Measurements from ENCODE around the gene EMILIN1.
"Not testable (repeated sequence)": the region's sequence is repeated elsewhere in the genome, so short reads cannot be mapped to it uniquely, and the experiment has no call there.

The EMILIN1 gene

GRCh38 chr2:27095427-27095744 lies 17.0 kb downstream of the EMILIN1 start:
- DNase-seq (ENCODE audit: low read depth), result no peak

GRCh38 chr2:27095745-27096651 lies 17.6 kb downstream of the EMILIN1 start:
- no peak for DNase-seq (ENCODE audit: low read depth)

- no peak for DNase-seq (ENCODE audit: low read depth)
These were observed 18.4 kb downstream of the EMILIN1 start for GRCh38 chr2:27096748-27097297.

- DNase-seq (ENCODE audit: low read depth), result no peak
These were observed 18.9 kb downstream of the EMILIN1 start for GRCh38 chr2:27097341-27097740.

- no peak for DNase-seq (ENCODE audit: low read depth)
These were observed 21.0 kb downstream of the EMILIN1 start for GRCh38 chr2:27099334-27099955.

- no peak for DNase-seq (ENCODE audit: low read depth)
These were observed 21.6 kb downstream of the EMILIN1 start for GRCh38 chr2:27100036-27100435.

GRCh38 chr2:27102329-27102728 lies 23.9 kb downstream of the EMILIN1 start:
- no peak for DNase-seq (ENCODE audit: low read depth)

GRCh38 chr2:27105981-27106380 lies 27.6 kb downstream of the EMILIN1 start:
- DNase-seq (ENCODE audit: low read depth), result no peak

- no peak for DNase-seq (ENCODE audit: low read depth)
These were observed 29.8 kb downstream of the EMILIN1 start for GRCh38 chr2:27108221-27108620.

GRCh38 chr2:27109083-27109482 lies 30.7 kb downstream of the EMILIN1 start:
- DNase-seq (ENCODE audit: low read depth), result no peak

- not testable (repeated sequence) for DNase-seq (ENCODE audit: low read depth)
These were observed 32.4 kb downstream of the EMILIN1 start for GRCh38 chr2:27110603-27111352.

GRCh38 chr2:27111392-27112078 lies 33.1 kb downstream of the EMILIN1 start:
- not testable (repeated sequence) for DNase-seq (ENCODE audit: low read depth)

- DNase-seq (ENCODE audit: low read depth), result no peak
These were observed 37.1 kb downstream of the EMILIN1 start for GRCh38 chr2:27115519-27115918.

- no peak for DNase-seq (ENCODE audit: low read depth)
These were observed 39.6 kb downstream of the EMILIN1 start for GRCh38 chr2:27117995-27118524.

GRCh38 chr2:27118525-27119329 lies 40.3 kb downstream of the EMILIN1 start, which contains the start of gene CGREF1:
Gene CGREF1, minus strand, starts transcription at chr2:27119128. Its CDS starts 14,762 bp downstream, at chr2:27104366.
- DNase-seq (ENCODE audit: low read depth), result no peak

- DNase-seq (ENCODE audit: low read depth), result not testable (repeated sequence)
These were observed 40.9 kb downstream of the EMILIN1 start for GRCh38 chr2:27119330-27119670.

- no peak for DNase-seq (ENCODE audit: low read depth)
These were observed 43.5 kb downstream of the EMILIN1 start for GRCh38 chr2:27121906-27122305.

- no peak for DNase-seq (ENCODE audit: low read depth)
These were observed 44.4 kb downstream of the EMILIN1 start for GRCh38 chr2:27122791-27123190.

- peak; percentile 37 for DNase-seq (ENCODE audit: low read depth)
These were observed 45.1 kb downstream of the EMILIN1 start, which contains the start of gene ABHD1 for GRCh38 chr2:27123302-27124150. Gene ABHD1, plus strand, starts transcription at chr2:27123815. Its CDS starts 134 bp downstream, at chr2:27123949.

GRCh38 chr2:27125104-27125503 lies 46.7 kb downstream of the EMILIN1 start:
- DNase-seq (ENCODE audit: low read depth), result no peak

Measured in stimulated activated CD8-positive, alpha-beta memory T cell treated with anti-CD3 and anti-CD28 coated beads, Interleukin-15, amount 100 ng/mL, for 24 hours (primary cell).